K562 (cell line): ENCODE results near the gene EML5. TPM values are rescaled to one million over a fixed set of nuclear protein-coding genes. Genes with fewer than 3 reads are reported as not detected.

Experiments
- E2F8 ChIP-seq: fragments of 450-650 bp; IDR thresholded peaks from 2 replicates; pipeline ENCODE4 v1.7.1; 2018; ENCODE audit warnings: mild to moderate bottlenecking, low read depth; ENCODE audit not compliant: partially characterized antibody
- EWSR1 ChIP-seq: fragments of 450-650 bp; IDR thresholded peaks from 2 replicates; pipeline ENCODE4 v1.6.1; 2018; ENCODE audit warnings: borderline replicate concordance, mild to moderate bottlenecking, low read depth, moderate library complexity; ENCODE audit not compliant: partially characterized antibody
- EZH2 ChIP-seq: IDR thresholded peaks from 2 replicates; pipeline ENCODE4 v1.6.1; 2012; ENCODE audit warnings: low read depth, mild to moderate bottlenecking, inconsistent platforms, low read length, borderline replicate concordance
- FOXK1 ChIP-seq: sonication (generic); formaldehyde crosslinking; IDR thresholded peaks from 2 replicates; pipeline ENCODE4 v1.8.0; 2022; ENCODE audit warnings: missing genetic modification reagents, mild to moderate bottlenecking, borderline replicate concordance
- FOXP4 ChIP-seq: sonication (generic); formaldehyde crosslinking; IDR thresholded peaks from 2 replicates; pipeline ENCODE4 v1.8.0; 2022; ENCODE audit warnings: mild to moderate bottlenecking, missing genetic modification reagents, borderline replicate concordance
- NCOR1 ChIP-seq: fragments of 450-650 bp; IDR thresholded peaks from 2 replicates; pipeline ENCODE4 v1.6.1; 2016; ENCODE audit warnings: mild to moderate bottlenecking, moderate library complexity
- NFE2L1 ChIP-seq: fragments of 450-650 bp; IDR thresholded peaks from 2 replicates; pipeline ENCODE4 v1.6.1; 2016; ENCODE audit warnings: missing genetic modification characterization, low read depth, mild to moderate bottlenecking, missing compliant biosample characterization, moderate library complexity, borderline replicate concordance
- PREB ChIP-seq: sonication (generic); formaldehyde crosslinking; IDR thresholded peaks from 2 replicates; pipeline ENCODE4 v1.8.1; 2023; ENCODE audit warnings: mild to moderate bottlenecking, missing genetic modification reagents
- SMARCA5 ChIP-seq: fragments of 450-650 bp; IDR thresholded peaks from 2 replicates; pipeline ENCODE4 v1.6.1; 2016
- ZNF57 ChIP-seq: fragments of 450-650 bp; formaldehyde crosslinking; IDR thresholded peaks from 2 replicates; pipeline ENCODE4 v1.4.0; 2020; ENCODE audit warnings: mild to moderate bottlenecking, moderate library complexity
- polyA plus RNA-seq, 8 experiments: library from polyadenylated mRNA; depleted of rRNA in 4 of 8; stranded (reverse) in 5 of 8; unstranded in 3 of 8; fragments of >200 nt; fragmentation: Nextera tagmentation in 2 of 8; fragmentation: Illumina TruSeq in 1 of 8; extraction: Ambion mirVana in 2 of 8; extraction: Trizol in 1 of 8; gene quantifications; 2 replicates each; pipeline versions ENCODE4 v1.2.1 to v1.2.3, GENCODE V29; 2011 to 2014; ENCODE audit warnings: inconsistent platforms in 1 of 8, missing spikeins in 1 of 8
- total RNA-seq, 7 experiments: library from RNA; depleted of rRNA in 6 of 7; stranded (reverse); fragments of >200 nt in 6 of 7; fragmentation: Illumina TruSeq in 2 of 7; extraction: Trizol in 2 of 7; gene quantifications; 2 replicates each; pipeline versions ENCODE4 v1.2.1 to v1.2.3, GENCODE V29; 2011 to 2021; ENCODE audit warnings: low replicate concordance in 1 of 7
- TF ChIP-seq, protein P1 (sequence below), 2 experiments: fragments of 450-650 bp; conservative IDR thresholded peaks; 2 replicates each; pipeline ENCODE4 v1.6.1; 2017; ENCODE audit warnings: mild to moderate bottlenecking in 2 of 2, moderate library complexity in 2 of 2
- TF ChIP-seq, protein P2 (sequence below): sonication (generic); formaldehyde crosslinking; IDR thresholded peaks from 2 replicates; pipeline ENCODE4 v1.8.1; 2023; ENCODE audit warnings: mild to moderate bottlenecking, missing genetic modification reagents

EML5 gene
- total and polyA plus RNA-seq, 9 of the 15 experiments (the other 6 are each of a cell fraction or from before 2014, with no cell fraction given), result 0.06 to 0.34 (median 0.22) TPM

DNA sequence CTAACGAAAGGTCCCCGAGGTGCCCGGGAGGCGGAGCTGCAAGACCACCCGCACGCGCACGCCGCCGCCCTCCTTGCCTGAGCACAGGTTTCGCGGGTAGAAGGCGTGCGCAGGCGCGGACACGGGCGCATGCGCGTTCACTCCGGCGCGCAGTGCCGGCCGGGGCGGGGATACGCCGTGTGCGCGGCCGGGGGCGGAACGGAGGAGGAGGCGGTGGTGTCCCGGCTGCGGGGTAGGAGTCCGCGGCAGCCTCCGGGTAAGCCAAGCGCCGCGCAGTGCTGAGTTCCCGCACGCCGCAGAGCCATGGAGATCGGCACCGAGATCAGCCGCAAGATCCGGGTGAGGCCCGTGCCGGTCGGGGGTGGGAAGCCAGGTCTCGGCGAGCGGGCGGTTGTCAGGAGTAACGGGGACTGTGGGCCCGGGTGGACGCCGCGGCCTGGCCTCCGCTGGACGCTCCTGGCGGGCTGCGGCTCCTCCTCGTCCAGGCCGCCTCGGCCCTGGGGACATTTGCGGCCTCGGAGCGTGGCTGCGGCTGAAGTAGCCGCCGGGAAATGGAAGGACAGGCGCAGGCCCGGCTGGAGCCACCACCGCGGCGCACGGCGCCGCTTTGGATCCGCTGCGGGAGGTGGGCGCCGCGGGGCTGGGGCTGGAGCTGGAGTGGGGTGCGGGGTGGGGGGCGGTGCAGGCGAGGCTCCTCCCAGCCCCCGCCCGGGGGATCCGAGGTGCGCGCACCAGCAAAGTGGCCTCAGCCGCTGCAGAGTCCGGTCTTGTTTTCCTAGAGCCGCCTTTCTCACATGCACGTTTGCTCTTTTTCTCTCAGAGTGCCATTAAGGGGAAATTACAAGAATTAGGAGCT is 229.7 kb downstream of the EML5 start, which contains the start of gene ZC3H14 (continued):
- TF ChIP-seq NCOR1 (no peak), PREB (CRISPR knock-in tag) (no peak), FOXP4 (CRISPR knock-in tag) (no peak), FOXK1 (CRISPR knock-in tag) (no peak), ZNF57 (no peak), EWSR1 (no peak), NFE2L1 (tag) (no peak), EZH2 (no peak), E2F8 (no peak), SMARCA5 (no peak)
- TF ChIP-seq, protein P1, sequence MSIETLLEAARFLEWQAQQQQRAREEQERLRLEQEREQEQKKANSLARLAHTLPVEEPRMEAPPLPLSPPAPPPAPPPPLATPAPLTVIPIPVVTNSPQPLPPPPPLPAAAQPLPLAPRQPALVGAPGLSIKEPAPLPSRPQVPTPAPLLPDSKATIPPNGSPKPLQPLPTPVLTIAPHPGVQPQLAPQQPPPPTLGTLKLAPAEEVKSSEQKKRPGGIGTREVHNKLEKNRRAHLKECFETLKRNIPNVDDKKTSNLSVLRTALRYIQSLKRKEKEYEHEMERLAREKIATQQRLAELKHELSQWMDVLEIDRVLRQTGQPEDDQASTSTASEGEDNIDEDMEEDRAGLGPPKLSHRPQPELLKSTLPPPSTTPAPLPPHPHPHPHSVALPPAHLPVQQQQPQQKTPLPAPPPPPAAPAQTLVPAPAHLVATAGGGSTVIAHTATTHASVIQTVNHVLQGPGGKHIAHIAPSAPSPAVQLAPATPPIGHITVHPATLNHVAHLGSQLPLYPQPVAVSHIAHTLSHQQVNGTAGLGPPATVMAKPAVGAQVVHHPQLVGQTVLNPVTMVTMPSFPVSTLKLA (conservative IDR thresholded peaks at IDR 0.05), result peak; percentile 53 to 58; a peak in 3 of 4 replicates
- TF ChIP-seq, protein P2, sequence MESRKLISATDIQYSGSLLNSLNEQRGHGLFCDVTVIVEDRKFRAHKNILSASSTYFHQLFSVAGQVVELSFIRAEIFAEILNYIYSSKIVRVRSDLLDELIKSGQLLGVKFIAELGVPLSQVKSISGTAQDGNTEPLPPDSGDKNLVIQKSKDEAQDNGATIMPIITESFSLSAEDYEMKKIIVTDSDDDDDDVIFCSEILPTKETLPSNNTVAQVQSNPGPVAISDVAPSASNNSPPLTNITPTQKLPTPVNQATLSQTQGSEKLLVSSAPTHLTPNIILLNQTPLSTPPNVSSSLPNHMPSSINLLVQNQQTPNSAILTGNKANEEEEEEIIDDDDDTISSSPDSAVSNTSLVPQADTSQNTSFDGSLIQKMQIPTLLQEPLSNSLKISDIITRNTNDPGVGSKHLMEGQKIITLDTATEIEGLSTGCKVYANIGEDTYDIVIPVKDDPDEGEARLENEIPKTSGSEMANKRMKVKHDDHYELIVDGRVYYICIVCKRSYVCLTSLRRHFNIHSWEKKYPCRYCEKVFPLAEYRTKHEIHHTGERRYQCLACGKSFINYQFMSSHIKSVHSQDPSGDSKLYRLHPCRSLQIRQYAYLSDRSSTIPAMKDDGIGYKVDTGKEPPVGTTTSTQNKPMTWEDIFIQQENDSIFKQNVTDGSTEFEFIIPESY (CRISPR knock-in tag), result 0 out of 2 replicates have a peak, but pooled peaks have one; percentile 19
